GM21825 (cell line): Measurements from ENCODE around the gene SBK1.
A peak's percentile ranks its signal among the peaks of the same experiment; 100 is the strongest.
"Not testable (repeated sequence)": the region's sequence is repeated elsewhere in the genome, so short reads cannot be mapped to it uniquely, and the experiment has no call there.

Source experiments
- ATAC-seq: cut with Tn5 transposase; IDR thresholded peaks from one replicate; pipeline ENCODE4 v1.9.1; 2021; ENCODE audit warnings: mild to moderate bottlenecking, moderate library complexity; ENCODE audit not compliant: unreplicated experiment

Gene SBK1

DNA sequence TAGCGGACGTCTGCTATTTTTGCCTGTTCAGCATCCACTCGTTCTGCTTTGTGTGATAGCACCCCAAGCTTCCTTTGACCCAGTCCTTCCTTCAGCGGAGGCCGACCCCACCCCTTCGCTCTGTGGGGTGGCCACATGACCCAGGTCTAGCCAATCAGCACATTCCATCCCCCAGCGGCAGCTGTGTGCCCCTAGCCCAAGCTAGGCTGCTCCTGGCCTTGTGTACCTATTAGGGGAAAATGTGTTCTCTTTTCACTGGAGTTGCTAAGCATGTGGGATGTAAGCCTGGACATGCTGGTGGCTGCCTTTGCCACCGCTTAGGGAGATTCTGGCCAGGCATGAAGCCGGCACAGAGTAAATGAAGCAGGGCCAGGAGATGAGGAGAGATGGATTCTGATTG lies 37.9 kb downstream of the SBK1 start:
- ATAC-seq, result not testable (repeated sequence)

DNA sequence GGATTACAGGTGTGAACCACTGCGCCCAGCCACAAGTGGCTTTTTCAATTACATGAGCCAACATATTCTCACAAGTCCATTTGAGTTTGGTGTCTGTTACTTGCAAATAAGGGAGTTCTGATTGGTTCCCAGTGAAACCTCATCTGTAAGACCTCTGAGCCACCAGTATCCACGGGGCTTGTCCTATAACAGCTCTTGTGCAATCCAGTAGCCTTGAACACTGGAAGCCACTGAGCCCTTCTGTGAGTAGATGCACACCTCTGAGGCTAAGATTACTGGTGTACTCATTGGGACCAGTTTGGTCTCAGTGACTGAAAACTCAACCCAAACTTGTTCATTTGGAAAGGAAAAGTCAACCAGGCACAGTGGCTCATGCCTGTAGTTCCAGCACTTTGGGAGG lies 38.7 kb downstream of the SBK1 start:
- ATAC-seq, result not testable (repeated sequence)

DNA sequence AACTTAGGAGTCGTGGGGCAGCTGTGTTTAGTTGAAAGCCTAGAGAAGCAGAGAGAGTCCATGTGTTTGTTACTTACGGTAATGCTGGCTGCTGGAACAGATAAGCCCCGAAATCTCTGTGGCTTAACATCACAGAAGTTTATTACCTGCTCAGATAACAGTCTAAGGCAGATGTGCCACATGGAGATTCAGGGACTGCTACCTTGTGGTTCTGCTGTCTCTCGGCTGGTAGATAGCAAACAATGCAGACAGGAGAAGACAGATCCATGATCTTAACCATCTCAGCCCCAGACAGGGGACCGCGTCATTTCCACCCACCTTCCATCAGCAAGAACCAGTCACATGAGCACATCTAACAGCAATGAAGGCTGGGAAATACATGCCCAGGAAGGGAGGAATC lies 40.3 kb downstream of the SBK1 start:
- not testable (repeated sequence) for ATAC-seq

DNA sequence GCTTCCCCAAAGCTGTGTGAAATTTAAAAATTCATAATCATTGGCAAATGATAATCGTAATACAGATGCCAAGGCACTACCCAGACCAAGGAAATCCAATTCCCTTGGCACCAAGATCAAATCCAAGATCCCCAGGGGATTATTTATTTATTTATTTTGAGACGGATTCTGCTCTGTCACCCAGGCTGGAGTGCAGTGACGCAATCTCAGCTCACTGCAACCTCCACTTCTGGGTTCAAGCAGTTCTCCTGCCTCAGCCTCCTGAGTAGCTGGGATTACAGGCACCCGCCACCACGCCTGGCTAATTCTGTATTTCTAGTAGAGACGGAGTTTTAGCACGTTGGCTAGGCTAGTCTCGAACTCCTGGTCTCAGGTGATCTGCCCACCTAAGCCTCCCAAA lies 43.4 kb downstream of the SBK1 start:
- not testable (repeated sequence) for ATAC-seq

DNA sequence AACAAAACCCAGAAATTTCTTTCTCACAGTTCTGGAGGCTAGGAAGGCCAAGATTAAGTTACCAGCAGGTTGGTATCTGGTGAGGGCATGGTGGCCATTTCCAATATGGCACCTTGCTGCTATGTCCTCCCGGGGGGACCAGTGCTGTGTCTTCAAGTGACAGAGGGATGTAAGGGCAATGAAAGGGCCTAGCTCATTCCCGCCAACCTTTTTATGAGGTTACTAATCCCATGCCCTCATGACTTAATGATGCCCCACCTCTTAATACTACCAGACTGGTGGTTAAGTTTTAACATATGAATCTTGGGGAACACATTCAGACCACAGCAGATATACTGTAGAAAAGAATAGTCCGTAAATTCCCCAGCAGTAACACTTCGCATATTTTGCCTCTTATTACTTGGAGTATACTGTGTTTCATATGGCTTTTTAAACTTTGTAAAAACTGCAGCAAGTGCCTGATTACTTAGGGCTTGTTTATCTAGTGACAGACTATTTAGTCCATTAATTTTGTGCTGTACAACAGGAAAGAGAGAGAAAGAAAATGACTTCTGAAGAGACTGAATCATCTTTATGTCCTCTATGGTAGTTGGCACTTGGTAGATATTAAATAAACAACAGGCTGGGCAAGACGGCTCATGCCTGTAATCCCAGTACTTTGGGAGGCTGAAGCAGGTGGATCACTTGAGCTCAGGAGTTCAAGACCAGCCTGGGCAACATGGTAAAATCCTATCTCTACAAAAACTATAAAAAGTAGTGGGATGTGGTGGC lies 44.8 kb downstream of the SBK1 start:
- not testable (repeated sequence) for ATAC-seq

DNA sequence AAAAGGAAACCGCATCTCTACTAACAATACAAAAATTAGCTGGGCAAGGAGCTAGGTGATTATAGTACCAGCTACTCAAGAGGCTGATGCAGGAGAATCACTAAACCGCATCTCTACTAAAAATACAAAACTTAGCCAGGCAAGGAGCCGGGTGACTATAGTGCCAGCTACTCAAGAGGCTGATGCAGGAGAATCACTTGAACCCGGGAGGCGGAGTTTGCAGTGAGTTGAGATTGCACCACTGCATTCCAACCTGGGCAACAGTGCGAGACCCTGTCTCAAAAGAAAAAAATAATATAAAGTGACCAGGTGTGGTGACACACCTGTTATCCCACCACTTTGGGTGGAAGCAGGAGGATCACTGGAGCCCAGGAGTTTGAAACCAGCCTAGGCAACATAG lies 45.9 kb downstream of the SBK1 start:
- not testable (repeated sequence) for ATAC-seq

DNA sequence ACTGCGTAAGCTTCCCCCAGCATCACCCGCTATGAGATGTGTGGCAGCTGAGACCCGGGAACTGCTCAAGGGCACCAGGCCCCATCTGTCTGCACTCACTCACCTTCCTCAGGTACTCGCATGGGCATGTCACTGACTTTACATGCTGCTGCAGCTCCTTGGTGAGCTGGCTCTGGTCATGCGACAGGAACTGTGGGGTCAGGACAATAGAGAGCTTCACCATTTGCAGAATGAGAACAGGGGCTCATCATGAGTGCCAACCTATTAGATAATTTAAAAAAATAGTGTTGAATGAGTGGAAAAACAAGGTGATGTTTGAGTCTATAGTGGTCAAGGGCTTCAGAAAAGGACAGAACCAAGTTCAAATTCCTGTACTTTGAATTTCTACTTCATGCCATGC lies 70.3 kb downstream of the SBK1 start:
- not testable (repeated sequence) for ATAC-seq

DNA sequence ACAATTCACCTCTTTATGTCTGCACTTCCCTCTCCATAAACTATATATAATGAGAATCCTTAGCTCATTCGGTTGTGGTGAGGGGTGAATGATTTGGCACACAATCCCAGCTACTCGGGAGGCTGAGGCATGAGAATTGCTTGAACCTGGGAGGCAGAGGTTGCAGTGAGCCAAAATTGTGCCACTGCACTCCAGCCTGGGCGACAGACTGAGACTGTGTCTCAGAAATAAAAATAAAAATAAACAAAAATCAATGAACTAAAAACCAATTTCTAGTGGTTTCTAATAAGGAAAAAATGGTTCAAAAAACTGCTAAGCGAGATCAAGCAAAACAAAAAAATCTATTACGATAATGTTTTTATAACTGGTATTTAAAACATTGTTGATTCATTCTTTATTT lies 71.1 kb downstream of the SBK1 start, which contains the start of gene NPIPB6:
NPIPB6 (minus strand) TSS at position 101 of the 400 bp plus-strand sequence. CDS start 686 bp downstream, outside the sequence.
- ATAC-seq, result not testable (repeated sequence)

DNA sequence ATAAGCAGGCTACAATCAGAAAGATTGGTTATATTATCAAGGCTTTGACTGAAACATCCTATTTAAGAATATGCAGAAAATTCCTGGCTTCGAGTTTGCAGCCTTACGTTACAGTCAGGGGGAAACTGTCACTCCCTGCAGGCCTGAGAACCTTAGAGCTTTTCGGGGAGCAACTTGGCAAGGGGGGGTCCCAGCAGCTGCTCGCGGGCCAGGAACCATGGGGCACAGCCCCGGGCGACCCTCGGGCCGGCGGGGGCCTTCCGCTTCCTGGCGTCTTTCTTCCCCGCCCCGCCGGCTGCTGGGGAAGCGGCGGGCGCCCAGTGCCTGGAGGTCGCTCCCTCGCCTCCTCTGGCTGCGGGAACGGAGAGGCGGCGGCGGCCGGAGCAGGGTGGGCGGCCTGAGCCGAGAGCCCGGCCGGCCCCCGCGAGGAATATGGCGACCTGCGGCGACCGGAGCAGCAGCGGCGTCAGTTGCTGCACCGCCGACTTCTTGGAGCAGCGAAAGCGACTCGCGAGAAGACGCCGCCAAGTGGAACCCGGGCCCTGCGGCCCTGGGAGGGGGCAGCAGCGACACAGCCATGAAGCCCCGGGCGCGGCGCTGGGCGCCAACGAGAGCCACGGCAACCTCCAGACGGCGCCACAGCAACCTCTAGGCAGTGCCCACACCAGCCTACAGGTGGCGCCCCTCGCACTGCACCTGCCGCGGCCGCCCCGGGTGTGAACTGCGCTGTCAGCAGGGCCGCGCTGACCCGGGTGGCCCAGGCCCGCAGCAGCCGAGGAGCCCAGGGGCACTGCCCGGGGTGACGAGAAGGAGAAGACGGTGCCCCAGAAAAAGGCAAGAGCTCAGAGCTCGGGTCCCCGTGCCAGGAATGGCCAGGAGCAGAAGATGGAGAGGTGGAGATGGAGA lies 72.2 kb downstream of the SBK1 start:
- ATAC-seq, result peak; percentile 95

DNA sequence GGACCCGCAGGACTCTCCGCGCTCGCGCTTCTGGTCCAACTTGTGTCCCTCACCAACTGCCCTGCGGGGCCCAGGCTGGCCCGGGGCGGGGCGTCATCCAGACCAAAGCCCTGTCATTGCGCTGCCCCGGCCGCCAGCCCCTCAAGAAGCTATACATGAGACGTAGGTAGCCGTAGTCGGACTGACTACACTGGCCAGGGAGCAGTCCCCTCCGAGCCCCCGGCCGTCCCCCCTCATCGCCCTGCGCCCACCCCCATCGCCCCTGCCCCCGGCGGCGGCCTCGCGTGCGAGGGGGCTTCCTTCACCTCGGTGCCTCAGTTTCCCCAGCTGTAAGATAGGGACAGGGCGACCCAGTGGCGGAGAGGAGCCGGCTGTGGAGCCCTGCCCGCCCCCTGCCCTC lies 75.6 kb downstream of the SBK1 start:
- ATAC-seq, result not testable (repeated sequence)
